Subcutaneous abdominal adipose tissue (tissue), 5 donors: Measurements from ENCODE around the gene TAF1C.

Source experiments
- H3K27ac ChIP-seq: one replicate; pipeline ENCODE4 v1.7.0; 2013; ENCODE audit warnings: low read depth, mild to moderate bottlenecking, inconsistent platforms, low read length, moderate library complexity
- H3K27me3 ChIP-seq, 5 donors: one replicate each; pipeline ENCODE4 v1.7.0; 2013; ENCODE audit warnings: low read length in 5 of 5, inconsistent platforms in 1 of 5; ENCODE audit not compliant: control insufficient read depth in 5 of 5, insufficient read depth in 4 of 5
- H3K36me3 ChIP-seq, 5 donors: one replicate each; pipeline ENCODE4 v1.7.0; 2013; ENCODE audit warnings: low read length in 5 of 5; ENCODE audit not compliant: control insufficient read depth in 5 of 5, insufficient read depth in 5 of 5
- H3K4me1 ChIP-seq, 5 donors: one replicate each; pipeline ENCODE4 v1.7.0; 2013; ENCODE audit warnings: low read length in 5 of 5, mild to moderate bottlenecking in 3 of 5, moderate library complexity in 1 of 5; ENCODE audit not compliant: control insufficient read depth in 5 of 5, insufficient read depth in 5 of 5
- H3K4me3 ChIP-seq, 5 donors: one replicate each; pipeline ENCODE4 v1.7.0; 2013; ENCODE audit warnings: low read length in 5 of 5, low read depth in 1 of 5
- H3K9ac ChIP-seq, 5 donors: one replicate each; pipeline ENCODE4 v1.7.0; 2013; ENCODE audit warnings: low read length in 5 of 5, mild to moderate bottlenecking in 4 of 5, moderate library complexity in 3 of 5
- H3K9me3 ChIP-seq, 5 donors: one replicate each; pipeline ENCODE4 v1.7.0; 2013; ENCODE audit warnings: low read length in 5 of 5; ENCODE audit not compliant: control insufficient read depth in 5 of 5
- donor health status: healthy.
- donor health status: healthy.
- donor health status: healthy.
- donor health status: healthy.
- donor health status: healthy.

The TAF1C gene

GRCh38 chr16:84150926-84151325 lies 35.9 kb downstream of the TAF1C start:
- Histone ChIP-seq H3K9me3 (no peaks in the 10 kb centered on the region), H3K9ac (peak overlapping the region in 1 of 5 donors; percentile 12), H3K4me3 (no peak overlapping the region), H3K27ac (no peak overlapping the region), H3K36me3 (no peaks in the 10 kb centered on the region), H3K4me1 (no peaks in the 10 kb centered on the region), H3K27me3 (peaks cover 0 to 3% (median 0%) of the 10 kb centered on the region in 5 donors)

DNA sequence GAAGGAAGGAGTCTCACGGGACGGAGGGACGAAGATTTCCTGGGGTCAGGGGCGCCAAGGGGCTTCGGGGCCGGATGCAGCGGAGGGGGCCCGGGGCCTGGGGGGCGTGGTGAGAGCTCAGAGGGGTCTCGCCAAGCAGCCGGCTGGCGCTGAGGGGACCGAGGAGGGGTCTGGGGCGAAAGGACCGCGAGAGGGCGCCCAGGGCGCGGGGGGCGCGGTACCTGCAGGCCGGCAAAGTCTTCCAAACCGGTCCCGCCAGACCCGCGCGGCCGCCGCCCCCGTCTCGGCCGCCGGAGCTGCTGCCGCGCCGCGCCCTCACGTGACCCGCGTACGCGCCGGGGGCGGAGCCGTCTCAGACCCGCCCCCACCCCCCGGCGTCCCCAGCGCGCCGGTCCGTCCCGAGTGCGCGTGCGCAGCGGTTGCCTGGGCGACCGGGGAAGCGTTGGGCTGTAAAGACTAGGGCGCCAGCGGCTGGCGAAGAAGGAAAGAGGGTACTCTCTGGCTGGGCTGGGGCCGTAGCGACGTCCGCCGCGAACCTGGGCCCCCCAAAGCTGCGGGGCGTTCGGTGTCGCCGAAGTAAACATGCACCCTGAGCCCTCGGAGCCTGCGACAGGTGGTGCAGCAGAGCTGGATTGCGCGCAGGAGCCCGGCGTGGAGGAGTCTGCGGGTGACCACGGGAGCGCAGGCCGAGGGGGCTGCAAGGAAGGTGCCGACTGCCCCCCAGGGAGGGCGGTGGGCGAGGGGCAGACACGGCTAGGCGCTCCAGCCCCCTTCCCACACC lies 41.8 kb downstream of the TAF1C start, which contains the start of the genes DNAAF1 and HSDL1:
Gene DNAAF1, plus strand, starts transcription at position 450 of the 781 bp plus-strand sequence. Its CDS starts 133 bp downstream, at position 583.
Gene HSDL1, minus strand, starts transcription at position 319 of the 781 bp plus-strand sequence. CDS start 13,856 bp downstream, outside the sequence.
- H3K9me3 ChIP-seq: no peaks in the 10 kb centered on the region
- H3K9ac ChIP-seq: peak within 1 kb of the TSS; percentile 4 to 84 (median 62)
- H3K27ac ChIP-seq: peak within 1 kb of the TSS; percentile 24
- H3K27me3 ChIP-seq: no peaks in the 10 kb centered on the region
- H3K4me3 ChIP-seq: peak within 1 kb of the TSS; percentile 66 to 92 (median 77)
- no peaks in the 10 kb centered on the region for H3K36me3 ChIP-seq
- H3K4me1 ChIP-seq: peaks cover 2 to 18% (median 16%) of the 10 kb centered on the region in 5 donors

GRCh38 chr16:84144209-84144858 lies 42.5 kb downstream of the TAF1C start:
- Histone ChIP-seq H3K27ac (peak overlapping the region; percentile 24), H3K9ac (peak overlapping the region; percentile 4 to 84 (median 56)), H3K9me3 (no peaks in the 10 kb centered on the region)

GRCh38 chr16:84143784-84144199 lies 43.1 kb downstream of the TAF1C start:
- Histone ChIP-seq H3K36me3 (no peaks in the 10 kb centered on the region), H3K27ac (peak overlapping the region; percentile 24), H3K27me3 (no peaks in the 10 kb centered on the region), H3K4me1 (peaks cover 2 to 24% (median 20%) of the 10 kb centered on the region in 5 donors), H3K9me3 (no peaks in the 10 kb centered on the region), H3K4me3 (peak overlapping the region; percentile 66 to 92 (median 77)), H3K9ac (peak overlapping the region in 4 of 5 donors; percentile 48 to 84 (median 69))

More at GRCh38 chr16:84144209-84144858, 42.5 kb downstream of the TAF1C start:
- no peaks in the 10 kb centered on the region for H3K27me3 ChIP-seq
- H3K4me3 ChIP-seq: peak overlapping the region; percentile 66 to 92 (median 77)
- H3K36me3 ChIP-seq: no peaks in the 10 kb centered on the region
- peaks cover 2 to 19% (median 16%) of the 10 kb centered on the region in 5 donors for H3K4me1 ChIP-seq

- no peak overlapping the region for H3K27ac ChIP-seq
Measured at GRCh38 chr16:84143081-84143480, 43.8 kb downstream of the TAF1C start.

GRCh38 chr16:84141143-84141670 lies 45.6 kb downstream of the TAF1C start:
- no peak overlapping the region for H3K27ac ChIP-seq
- no peaks in the 10 kb centered on the region for H3K27me3 ChIP-seq
- H3K36me3 ChIP-seq: no peaks in the 10 kb centered on the region

More at GRCh38 chr16:84143081-84143480, 43.8 kb downstream of the TAF1C start:
- no peaks in the 10 kb centered on the region for H3K36me3 ChIP-seq
- no peak overlapping the region for H3K4me3 ChIP-seq
- H3K9me3 ChIP-seq: no peaks in the 10 kb centered on the region
- H3K9ac ChIP-seq: no peak overlapping the region
- no peaks in the 10 kb centered on the region for H3K27me3 ChIP-seq
- H3K4me1 ChIP-seq: peaks cover 2 to 26% (median 22%) of the 10 kb centered on the region in 5 donors

GRCh38 chr16:84139628-84140258 lies 47.1 kb downstream of the TAF1C start:
- no peak overlapping the region for H3K27ac ChIP-seq
- H3K4me1 ChIP-seq: peaks cover 2 to 20% (median 17%) of the 10 kb centered on the region in 5 donors
- no peaks in the 10 kb centered on the region for H3K36me3 ChIP-seq
- H3K27me3 ChIP-seq: no peaks in the 10 kb centered on the region
- H3K9ac ChIP-seq: no peak overlapping the region
- no peak overlapping the region for H3K4me3 ChIP-seq
- H3K9me3 ChIP-seq: no peaks in the 10 kb centered on the region

More at GRCh38 chr16:84141143-84141670, 45.6 kb downstream of the TAF1C start:
- Histone ChIP-seq H3K4me1 (peaks cover 2 to 26% (median 22%) of the 10 kb centered on the region in 5 donors), H3K4me3 (no peak overlapping the region), H3K9ac (no peak overlapping the region), H3K9me3 (no peaks in the 10 kb centered on the region)

DNA sequence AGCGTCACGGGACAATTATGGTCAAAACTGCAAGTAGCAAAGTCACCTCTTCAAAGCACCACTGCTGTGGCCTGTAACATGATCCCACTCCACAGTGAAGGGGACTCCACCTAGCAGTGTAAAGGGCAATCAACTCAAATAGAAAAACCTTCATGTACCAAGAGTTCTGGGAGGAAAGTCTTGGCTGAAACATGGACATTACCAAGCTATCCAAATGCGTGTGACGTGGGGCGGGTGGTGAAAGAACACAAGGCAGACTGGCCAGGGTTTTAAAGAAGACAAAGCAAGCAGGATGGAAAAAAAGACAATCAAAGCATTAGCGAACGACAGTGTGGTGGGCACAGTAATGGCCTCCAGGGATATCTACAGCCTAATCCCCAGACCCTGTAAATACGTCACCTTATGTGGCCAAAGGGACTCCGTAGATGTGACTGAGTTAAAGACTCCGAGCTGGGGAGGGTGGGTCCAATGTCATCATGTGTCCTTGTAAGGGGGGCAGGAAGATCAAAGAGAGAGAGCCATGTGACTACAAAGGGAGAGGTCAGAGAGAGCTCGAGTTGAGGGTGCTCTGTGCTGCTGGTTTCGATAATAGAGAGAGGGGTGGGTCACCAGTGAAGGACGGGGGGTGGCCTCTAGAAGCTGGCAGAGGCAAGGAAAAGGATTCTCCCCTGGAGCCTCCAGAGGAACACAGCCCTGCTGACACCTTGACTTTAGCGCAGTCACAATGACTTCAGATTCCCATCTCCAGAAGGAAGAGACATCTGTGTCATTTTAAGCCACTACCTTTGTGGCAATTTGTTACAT lies 47.8 kb downstream of the TAF1C start:
- peak overlapping the region in 2 of 5 donors; percentile 6 to 35 for H3K9ac ChIP-seq
- no peaks in the 10 kb centered on the region for H3K27me3 ChIP-seq
- H3K9me3 ChIP-seq: no peaks in the 10 kb centered on the region
- H3K4me3 ChIP-seq: no peak overlapping the region
- no peaks in the 10 kb centered on the region for H3K36me3 ChIP-seq
- no peak overlapping the region for H3K27ac ChIP-seq
- peaks cover 0 to 16% (median 12%) of the 10 kb centered on the region in 5 donors for H3K4me1 ChIP-seq

DNA sequence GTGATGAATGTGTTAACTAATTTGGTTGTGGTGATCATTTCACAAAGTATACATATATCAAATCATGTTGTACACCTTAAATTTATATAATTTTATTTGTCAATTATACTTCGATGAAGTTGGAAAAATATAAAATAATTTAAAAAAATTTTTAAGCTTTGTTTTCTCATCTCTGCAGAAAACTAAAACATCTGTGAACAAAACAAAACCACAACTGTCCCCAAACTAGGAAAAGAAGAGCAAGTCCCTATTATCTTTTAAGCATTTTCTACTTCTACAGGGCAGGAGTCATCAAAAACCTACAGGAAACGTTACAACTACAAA lies 48.4 kb downstream of the TAF1C start:
- H3K4me1 ChIP-seq: peaks cover 0 to 10% (median 7%) of the 10 kb centered on the region in 5 donors
- H3K27me3 ChIP-seq: no peaks in the 10 kb centered on the region
- H3K4me3 ChIP-seq: no peak overlapping the region
- no peak overlapping the region for H3K9ac ChIP-seq
- no peaks in the 10 kb centered on the region for H3K9me3 ChIP-seq
- no peaks in the 10 kb centered on the region for H3K36me3 ChIP-seq
- no peak overlapping the region for H3K27ac ChIP-seq
